HuH-7 (cell line): ENCODE measurements around the gene EEFSEC.

Experiments used
- DNase-seq: peaks from one replicate; pipeline ENCODE4 v3.0.0; 2011; ENCODE audit warnings: low spot score

Gene EEFSEC

GRCh38 chr3:128316481-128316891, 163.2 kb downstream of the EEFSEC start:
- DNase-seq = no peak

- DNase-seq = no peak
Measured at GRCh38 chr3:128317101-128317697, 163.9 kb downstream of the EEFSEC start.

GRCh38 chr3:128317698-128318231, 164.5 kb downstream of the EEFSEC start:
- no peak for DNase-seq

GRCh38 chr3:128318275-128318941, 165.1 kb downstream of the EEFSEC start:
- DNase-seq = no peak

GRCh38 chr3:128319107-128319506, 165.8 kb downstream of the EEFSEC start:
- no peak for DNase-seq

- DNase-seq = no peak
Measured at GRCh38 chr3:128319741-128320141, 166.5 kb downstream of the EEFSEC start.

- DNase-seq = no peak
Measured at GRCh38 chr3:128320551-128321340, 167.5 kb downstream of the EEFSEC start.

GRCh38 chr3:128321418-128321817, 168.1 kb downstream of the EEFSEC start:
- DNase-seq = no peak

- DNase-seq = peak; percentile 58
Measured at GRCh38 chr3:128322030-128323022, 169.0 kb downstream of the EEFSEC start.

GRCh38 chr3:128323206-128324081, 170.2 kb downstream of the EEFSEC start:
- no peak for DNase-seq

- peak; percentile 46 for DNase-seq
Measured at GRCh38 chr3:128324911-128325592, 171.8 kb downstream of the EEFSEC start.

GRCh38 chr3:128326051-128326823, 173.0 kb downstream of the EEFSEC start:
- no peak for DNase-seq

GRCh38 chr3:128327606-128328031, 174.3 kb downstream of the EEFSEC start:
- no peak for DNase-seq

- no peak for DNase-seq
Measured at GRCh38 chr3:128328546-128329458, 175.5 kb downstream of the EEFSEC start.

- no peak for DNase-seq
Measured at GRCh38 chr3:128329491-128330213, 176.4 kb downstream of the EEFSEC start.

- no peak for DNase-seq
Measured at GRCh38 chr3:128330214-128330842, 177.0 kb downstream of the EEFSEC start.

GRCh38 chr3:128334086-128334645, 180.9 kb downstream of the EEFSEC start:
- DNase-seq = no peak
